DOHH2 (cell line): ENCODE data around the gene KAT6B.

Source experiments
- EZH2phosphoT487 ChIP-seq: fragments of 200-600 bp; sonication (generic); IDR thresholded peaks from 2 replicates; pipeline ENCODE4 v1.6.1; 2017; ENCODE audit warnings: borderline replicate concordance, mild to moderate bottlenecking, antibody characterized with exemption, low read length, moderate library complexity, mixed read lengths
- TF ChIP-seq, protein P1 (sequence below): fragments of 200-600 bp; sonication (generic); IDR thresholded peaks from one replicate; pipeline ENCODE4 v1.5.1; 2014; ENCODE audit warnings: antibody characterized with exemption, mild to moderate bottlenecking, low read depth, low read length; ENCODE audit not compliant: poor library complexity, severe bottlenecking

DNA sequence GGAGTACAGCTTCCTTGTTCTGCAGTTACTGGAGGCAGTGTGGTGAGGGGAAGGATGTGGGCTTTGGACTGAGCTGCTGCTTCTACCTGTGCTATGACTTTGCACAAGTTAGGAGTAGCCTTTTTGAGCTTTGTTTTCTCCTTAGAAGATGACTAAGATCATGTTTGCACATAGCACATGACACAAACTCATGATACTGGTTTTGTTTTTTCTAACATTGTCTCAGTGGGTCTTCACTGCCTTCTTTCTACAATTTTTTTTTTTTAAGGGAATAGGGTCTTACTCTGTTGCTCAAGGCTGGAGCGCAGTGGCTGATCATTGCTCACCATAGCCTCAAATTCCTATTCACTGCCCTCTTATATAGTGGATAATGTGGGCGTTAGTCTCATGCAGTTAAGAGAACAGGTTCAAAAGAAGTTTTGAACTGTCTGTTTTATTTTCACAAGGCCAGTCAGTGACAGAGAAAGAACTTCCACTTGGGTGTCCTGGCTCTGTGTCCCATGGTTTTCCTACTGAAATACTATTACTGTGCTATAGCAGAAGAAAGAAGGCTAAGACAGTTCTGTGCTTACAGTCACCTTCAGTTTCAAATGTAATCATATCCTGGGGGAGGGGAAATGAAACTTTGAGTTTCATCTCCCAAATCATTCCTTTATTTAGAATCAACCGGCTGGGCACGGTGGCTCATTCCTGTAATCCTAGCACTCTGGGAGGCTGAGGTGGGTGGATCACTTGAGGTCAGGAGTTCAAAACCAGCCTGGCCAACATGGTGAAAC is 72.0 kb downstream of the KAT6B start:
- TF ChIP-seq, protein P1, sequence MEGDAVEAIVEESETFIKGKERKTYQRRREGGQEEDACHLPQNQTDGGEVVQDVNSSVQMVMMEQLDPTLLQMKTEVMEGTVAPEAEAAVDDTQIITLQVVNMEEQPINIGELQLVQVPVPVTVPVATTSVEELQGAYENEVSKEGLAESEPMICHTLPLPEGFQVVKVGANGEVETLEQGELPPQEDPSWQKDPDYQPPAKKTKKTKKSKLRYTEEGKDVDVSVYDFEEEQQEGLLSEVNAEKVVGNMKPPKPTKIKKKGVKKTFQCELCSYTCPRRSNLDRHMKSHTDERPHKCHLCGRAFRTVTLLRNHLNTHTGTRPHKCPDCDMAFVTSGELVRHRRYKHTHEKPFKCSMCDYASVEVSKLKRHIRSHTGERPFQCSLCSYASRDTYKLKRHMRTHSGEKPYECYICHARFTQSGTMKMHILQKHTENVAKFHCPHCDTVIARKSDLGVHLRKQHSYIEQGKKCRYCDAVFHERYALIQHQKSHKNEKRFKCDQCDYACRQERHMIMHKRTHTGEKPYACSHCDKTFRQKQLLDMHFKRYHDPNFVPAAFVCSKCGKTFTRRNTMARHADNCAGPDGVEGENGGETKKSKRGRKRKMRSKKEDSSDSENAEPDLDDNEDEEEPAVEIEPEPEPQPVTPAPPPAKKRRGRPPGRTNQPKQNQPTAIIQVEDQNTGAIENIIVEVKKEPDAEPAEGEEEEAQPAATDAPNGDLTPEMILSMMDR = no peak
- TF ChIP-seq EZH2phosphoT487 = no peak
